K562 (cell line): ENCODE data around the gene HS2ST1. TPM values are rescaled to one million over a fixed set of nuclear protein-coding genes. Genes with fewer than 3 reads are reported as not detected.

ENCODE experiments used
- ATAC-seq: fragments of 200-7000 bp; cut with Tn5 transposase; 3 replicates; pipeline ENCODE4 v1.9.1; 2020; ENCODE audit warnings: moderate library complexity
- BruUV-seq: library from RNA; stranded (reverse); fragments of 400-500 nt; replicated peaks from 2 replicates; lab custom pipeline; 2021; lab: Mats Ljungman, UMichigan
- CTCF ChIA-PET: fragments of 300-600 bp; formaldehyde crosslinking; extraction: SDS; loops from one replicate; lab custom pipeline; 2021; ENCODE audit warnings: low intra/inter-chr PET ratio; lab: Yijun Ruan, JAX
- POLR2A ChIA-PET: fragments of 300-600, 350-650 bp; sonication (Branson Sonifier 250); formaldehyde crosslinking; extraction: SDS; loops from one replicate; lab custom pipeline; 2021; ENCODE audit warnings: antibody characterized with exemption, inconsistent platforms; lab: Yijun Ruan, JAX
- DNase-seq, 4 experiments: peaks; one replicate each; pipeline versions ENCODE4 v3.0.0 to v3.0.0-alpha.2; 2011 to 2018; ENCODE audit warnings: low spot score in 3 of 4, mixed read lengths in 3 of 4; ENCODE audit errors: extremely low read depth in 1 of 4
- FAIRE-seq: peaks from 2 replicates; lab custom pipeline; 2011; peaks lifted over from hg19 to GRCh38; lab: Jason Lieb, UNC
- H2AFZ ChIP-seq: 2 replicates; pipeline ENCODE4 v1.6.0; 2011; ENCODE audit warnings: low read depth, low read length, control low read depth, inconsistent platforms
- H3K27ac ChIP-seq: fragments of 200-600 bp; 3 replicates; pipeline ENCODE4 v1.8.0; 2011; ENCODE audit warnings: low read depth, mild to moderate bottlenecking, control low read depth, inconsistent platforms, low read length, moderate library complexity, mixed read lengths; ENCODE audit errors: extremely low read depth
- H3K27me3 ChIP-seq, 2 experiments: fragments of 300-600 bp in 1 of 2; 2 replicates in 1 of 2; 3 replicates in 1 of 2; pipeline versions ENCODE4 v1.6.0 to v1.8.0; 2011; ENCODE audit warnings: inconsistent platforms in 2 of 2, low read length in 2 of 2, mild to moderate bottlenecking in 1 of 2, mixed read lengths in 1 of 2, moderate library complexity in 1 of 2; ENCODE audit not compliant: control insufficient read depth in 2 of 2, insufficient read depth in 2 of 2
- H3K36me3 ChIP-seq: fragments of 300-600 bp; 3 replicates; pipeline ENCODE4 v1.8.0; 2011; ENCODE audit warnings: mild to moderate bottlenecking, low read length, inconsistent platforms; ENCODE audit not compliant: control insufficient read depth, insufficient read depth
- H3K4me1 ChIP-seq, 2 experiments: fragments of 200-600 bp in 1 of 2; replicated peaks in 1 of 2; 2 replicates in 1 of 2; 3 replicates in 1 of 2; pipeline versions ENCODE4 v1.5.1 to v1.8.0; 2011; ENCODE audit warnings: inconsistent platforms in 2 of 2, low read length in 2 of 2, mild to moderate bottlenecking in 1 of 2, mixed read lengths in 1 of 2, moderate library complexity in 1 of 2; ENCODE audit not compliant: control insufficient read depth in 2 of 2, insufficient read depth in 2 of 2
- H3K4me2 ChIP-seq: 2 replicates; pipeline ENCODE4 v1.6.1; 2011; ENCODE audit warnings: low read length, control low read depth, inconsistent platforms, mixed read lengths; ENCODE audit not compliant: insufficient read depth
- H3K4me3 ChIP-seq: fragments of 200-600 bp; sonication (generic), shearing (Covaris generic); 2 replicates; pipeline ENCODE4 v1.5.1; 2016; ENCODE audit warnings: control low read depth, inconsistent platforms
- H3K79me2 ChIP-seq: fragments of 200-600 bp; 3 replicates; pipeline ENCODE4 v1.8.0; 2011; ENCODE audit warnings: low read length, inconsistent platforms; ENCODE audit not compliant: control insufficient read depth, insufficient read depth
- H3K9ac ChIP-seq, 2 experiments: 2 replicates each; pipeline versions ENCODE4 v1.6.0 to v1.6.1; 2011; ENCODE audit warnings: low read depth in 2 of 2, low read length in 2 of 2, control low read depth in 1 of 2, inconsistent platforms in 1 of 2, mild to moderate bottlenecking in 1 of 2, mixed read lengths in 1 of 2; ENCODE audit not compliant: insufficient read depth in 1 of 2
- H3K9me1 ChIP-seq: one replicate; pipeline ENCODE4 v1.6.0; 2011; ENCODE audit warnings: inconsistent platforms, mild to moderate bottlenecking, low read length, moderate library complexity; ENCODE audit not compliant: control insufficient read depth, insufficient read depth
- H3K9me3 ChIP-seq: replicated peaks from 2 replicates; pipeline ENCODE4 v1.5.1; 2011; ENCODE audit warnings: low read depth, low read length, inconsistent platforms; ENCODE audit not compliant: control insufficient read depth, insufficient read depth
- H4K20me1 ChIP-seq: replicated peaks from 2 replicates; pipeline ENCODE4 v1.6.1; 2011; ENCODE audit warnings: low read length, inconsistent platforms, mixed read lengths; ENCODE audit not compliant: control insufficient read depth, insufficient read depth
- BRD4 ChIP-seq: fragments of 200-600 bp; sonication (generic); IDR thresholded peaks from 2 replicates; pipeline ENCODE4 v1.6.1; 2017; ENCODE audit warnings: inconsistent platforms
- ETV6 ChIP-seq, 3 experiments: fragments of 150-350 bp in 1 of 3; sonication (generic) in 1 of 3; formaldehyde crosslinking in 1 of 3; IDR thresholded peaks; 2 replicates each; pipeline versions ENCODE4 v1.6.1 to v1.8.0; 2014 to 2022; ENCODE audit warnings: borderline replicate concordance in 2 of 3, low read depth in 2 of 3, antibody characterized with exemption in 1 of 3, low read length in 1 of 3, mild to moderate bottlenecking in 1 of 3, missing genetic modification reagents in 1 of 3
- HSF4 ChIP-seq: fragments of 250-450 bp; sonication (Bioruptor Pico); IDR thresholded peaks from 2 replicates; pipeline ENCODE4 v2.1.2; 2022; ENCODE audit warnings: mild to moderate bottlenecking, moderate library complexity, borderline replicate concordance
- MAFK ChIP-seq: IDR thresholded peaks from 2 replicates; pipeline ENCODE4 v1.6.1; 2011; ENCODE audit warnings: low read length, improper control_type of control experiment
- NFIC ChIP-seq: fragments of 450-650 bp; IDR thresholded peaks from 2 replicates; pipeline ENCODE4 v1.6.1; 2017; ENCODE audit warnings: mild to moderate bottlenecking, inconsistent platforms
- RAD21 ChIP-seq, 2 experiments: fragments of 250-450 bp in 1 of 2; fragments of 450-650 bp in 1 of 2; sonication (Bioruptor Pico) in 1 of 2; formaldehyde crosslinking in 1 of 2; IDR thresholded peaks in 1 of 2; conservative IDR thresholded peaks in 1 of 2; 2 replicates each; pipeline versions ENCODE4 v1.4.0 to v1.8.0; 2020 to 2022; ENCODE audit warnings: mild to moderate bottlenecking in 2 of 2, moderate library complexity in 1 of 2
- TFAM ChIP-seq: fragments of 250-450 bp; sonication (Bioruptor Pico); conservative IDR thresholded peaks from 2 replicates; pipeline ENCODE4 v1.5.0; 2021; ENCODE audit warnings: mild to moderate bottlenecking, moderate library complexity
- ZNF316 ChIP-seq: fragments of 450-650 bp; IDR thresholded peaks from 2 replicates; pipeline ENCODE4 v1.6.1; 2016
- ZNF384 ChIP-seq: IDR thresholded peaks from 2 replicates; pipeline ENCODE4 v1.6.1; 2012; ENCODE audit warnings: low read depth, low read length, improper control_type of control experiment
- ZNF644 ChIP-seq: fragments of 200-800 bp; sonication (Bioruptor generic); IDR thresholded peaks from 2 replicates; pipeline ENCODE4 v1.6.1; 2016; ENCODE audit warnings: low read depth, missing genetic modification characterization, missing compliant biosample characterization
- WGBS: fragments of 100-300 bp; shearing (Covaris generic); methylation state at CpG from one replicate; pipeline ENCODE4 v1.1.6; 2016; ENCODE audit warnings: low coverage, mixed read lengths; ENCODE audit not compliant: insufficient coverage; ENCODE audit errors: missing lambda C conversion rate; 5-methylcytosine and 5-hydroxymethylcytosine counted together
- in situ Hi-C: fragments of 300-500 bp; cut with MboI; formaldehyde crosslinking; loops from 4 replicates; pipeline ENCODE4 v1.15.0; 2018; ENCODE audit warnings: inconsistent platforms, mixed read lengths
- intact Hi-C: fragments of 100-400 bp; cut with micrococcal nuclease; formaldehyde crosslinking; loops from 2 replicates; pipeline ENCODE4 v1.14.2; 2022
- polyA plus RNA-seq, 8 experiments: library from polyadenylated mRNA; depleted of rRNA in 4 of 8; stranded (reverse) in 5 of 8; unstranded in 3 of 8; fragments of >200 nt; fragmentation: Nextera tagmentation in 2 of 8; fragmentation: Illumina TruSeq in 1 of 8; extraction: Ambion mirVana in 2 of 8; extraction: Trizol in 1 of 8; gene quantifications; 2 replicates each; pipeline versions ENCODE4 v1.2.1 to v1.2.3, GENCODE V29; 2011 to 2014; ENCODE audit warnings: inconsistent platforms in 1 of 8, missing spikeins in 1 of 8
- total RNA-seq, 7 experiments: library from RNA; depleted of rRNA in 6 of 7; stranded (reverse); fragments of >200 nt in 6 of 7; fragmentation: Illumina TruSeq in 2 of 7; extraction: Trizol in 2 of 7; gene quantifications; 2 replicates each; pipeline versions ENCODE4 v1.2.1 to v1.2.3, GENCODE V29; 2011 to 2021; ENCODE audit warnings: low replicate concordance in 1 of 7
- TF ChIP-seq, protein P1 (sequence below): fragments of 450-650 bp; formaldehyde crosslinking; IDR thresholded peaks from 2 replicates; pipeline ENCODE4 v1.4.0; 2020; ENCODE audit warnings: mild to moderate bottlenecking, moderate library complexity
- TF ChIP-seq, protein P2 (sequence below), 3 experiments: fragments of 200-800 bp in 1 of 3; sonication (Bioruptor generic) in 1 of 3; sonication (generic) in 1 of 3; formaldehyde crosslinking in 1 of 3; IDR thresholded peaks; 2 replicates each; pipeline versions ENCODE4 v1.6.1 to v1.8.0; 2016 to 2022; ENCODE audit warnings: mild to moderate bottlenecking in 2 of 3, missing compliant biosample characterization in 2 of 3, missing genetic modification characterization in 2 of 3, missing genetic modification reagents in 1 of 3
- TF ChIP-seq, protein P3 (sequence below): sonication (generic); formaldehyde crosslinking; IDR thresholded peaks from 2 replicates; pipeline ENCODE4 v1.8.1; 2023; ENCODE audit warnings: mild to moderate bottlenecking, missing genetic modification reagents

HS2ST1 gene
- total and polyA plus RNA-seq, 9 of the 15 experiments (the other 6 are each of a cell fraction or from before 2014, with no cell fraction given), result 7.7 to 43.3 (median 25.8) TPM

DNA sequence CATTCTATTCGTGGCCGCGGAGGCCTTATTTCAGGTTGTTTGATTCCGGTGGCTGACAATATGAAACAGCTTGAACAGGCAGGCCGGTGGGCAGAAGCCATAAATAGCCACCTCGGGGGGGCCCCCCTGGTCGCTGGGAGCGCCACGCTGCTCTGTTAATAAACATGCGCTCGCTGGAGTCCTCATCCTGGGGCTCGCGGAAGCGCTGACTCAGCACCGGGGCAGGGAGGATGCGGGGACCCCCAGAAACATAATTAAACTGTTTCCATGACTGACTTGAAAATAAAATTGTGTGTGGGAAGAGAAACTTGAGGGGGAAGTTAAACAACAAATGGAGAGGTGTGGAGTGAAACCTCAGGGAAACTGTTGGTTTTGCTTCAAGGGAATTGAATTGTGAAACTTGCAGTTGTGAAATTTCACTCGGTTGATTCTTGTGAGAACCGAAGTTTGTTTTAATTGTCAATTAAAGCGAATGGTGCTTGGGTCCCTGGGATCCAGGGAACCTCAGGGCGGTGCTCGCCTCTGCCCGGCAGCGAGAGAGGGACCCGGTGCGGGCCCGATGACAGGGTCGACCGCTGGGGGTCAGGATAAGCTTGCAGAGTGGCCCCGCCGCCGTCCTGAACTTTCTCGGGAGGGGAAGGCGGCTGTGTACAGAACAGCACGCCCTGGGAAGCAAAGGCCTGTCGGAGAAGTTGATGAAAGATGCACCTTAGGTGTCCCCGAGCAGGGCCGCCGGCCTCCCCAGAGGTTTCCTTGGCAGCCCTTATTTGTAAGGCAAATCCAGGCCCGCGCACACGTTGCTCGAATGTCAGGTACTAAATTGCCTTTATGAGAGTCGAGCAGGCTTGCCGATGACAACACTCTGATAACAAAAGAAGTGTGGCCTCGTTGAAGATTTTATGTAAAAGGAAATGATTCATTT lies 237.3 kb downstream of the HS2ST1 start:
- intact Hi-C loops (loop anchor here (5.0 kb wide), 1 partner anchor 136 kb away; no protein-coding TSS in a partner anchor), in situ Hi-C loops (no loop called here)
- Histone ChIP-seq H2AFZ (no peak overlapping the region), H3K9me3 (no peaks in the 10 kb centered on the region), H3K27me3 (peaks cover 17 to 43% of the 10 kb centered on the region in 2 experiments; a peak in 4 of 5 replicates), H3K4me1 (peaks cover 0 to 7% of the 10 kb centered on the region in 2 experiments; a peak in 1 of 5 replicates), H3K79me2 (no peaks in the 10 kb centered on the region), H3K9me1 (no peaks in the 10 kb centered on the region), H3K36me3 (no peaks in the 10 kb centered on the region), H3K27ac (no peak overlapping the region), H4K20me1 (no peaks in the 10 kb centered on the region), H3K4me3 (no peak overlapping the region), H3K4me2 (no peak overlapping the region), H3K9ac (no peak overlapping the region)
- FAIRE-seq (no peak), DNase-seq (peak; percentile 44 to 75 (median 60)), ATAC-seq (peak; percentile 99)
- CTCF ChIA-PET, result interaction anchor here (0.5 to 0.6 kb wide), 2 partner anchors 123 to 142 kb away, joined by 3 to 4 read pairs; no protein-coding TSS in a partner anchor
- BruUV-seq, result no TSS peak
- 14% methylated on average over 40 of the region's 45 CpGs for WGBS
- POLR2A ChIA-PET, result interaction anchor here (0.6 to 1.5 kb wide), 4 partner anchors 9 to 868 kb away, joined by 3 to 4 read pairs (median 3); no protein-coding TSS in a partner anchor
- TF ChIP-seq BRD4 (no peak), ETV6 (IDR thresholded peaks at IDR 0.05; ENCODE audit: borderline replicate concordance in 1 of 2, low read depth in 2 of 2, low read length in 1 of 2) (no peak), ETV6 (CRISPR knock-in tag; IDR thresholded peaks at IDR 0.05; ENCODE audit: borderline replicate concordance) (no peak), RAD21 (CRISPR knock-in tag; conservative IDR thresholded peaks at IDR 0.05 in 1 of 2, IDR thresholded peaks at IDR 0.05 in 1 of 2) (peak; percentile 69 to 80), ZNF316 (peak; percentile 67), ZNF644 (no peak), NFIC (no peak), TFAM (no peak), ZNF384 (no peak), MAFK (peak; percentile 59; the same call in 1 of the 2 replicates), HSF4 (CRISPR knock-in tag) (no peak)
- TF ChIP-seq, protein P1, sequence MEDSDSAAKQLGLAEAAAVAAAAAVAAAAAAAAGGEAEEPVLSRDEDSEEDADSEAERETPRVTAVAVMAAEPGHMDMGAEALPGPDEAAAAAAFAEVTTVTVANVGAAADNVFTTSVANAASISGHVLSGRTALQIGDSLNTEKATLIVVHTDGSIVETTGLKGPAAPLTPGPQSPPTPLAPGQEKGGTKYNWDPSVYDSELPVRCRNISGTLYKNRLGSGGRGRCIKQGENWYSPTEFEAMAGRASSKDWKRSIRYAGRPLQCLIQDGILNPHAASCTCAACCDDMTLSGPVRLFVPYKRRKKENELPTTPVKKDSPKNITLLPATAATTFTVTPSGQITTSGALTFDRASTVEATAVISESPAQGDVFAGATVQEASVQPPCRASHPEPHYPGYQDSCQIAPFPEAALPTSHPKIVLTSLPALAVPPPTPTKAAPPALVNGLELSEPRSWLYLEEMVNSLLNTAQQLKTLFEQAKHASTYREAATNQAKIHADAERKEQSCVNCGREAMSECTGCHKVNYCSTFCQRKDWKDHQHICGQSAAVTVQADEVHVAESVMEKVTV (CRISPR knock-in tag), result 0 out of 2 replicates have a peak, but pooled peaks have one; percentile 14
- TF ChIP-seq, protein P2, sequence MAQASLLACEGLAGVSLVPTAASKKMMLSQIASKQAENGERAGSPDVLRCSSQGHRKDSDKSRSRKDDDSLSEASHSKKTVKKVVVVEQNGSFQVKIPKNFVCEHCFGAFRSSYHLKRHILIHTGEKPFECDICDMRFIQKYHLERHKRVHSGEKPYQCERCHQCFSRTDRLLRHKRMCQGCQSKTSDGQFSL (CRISPR knock-in tag; IDR thresholded peaks at IDR 0.05), result no peak
- TF ChIP-seq, protein P2 (tag; IDR thresholded peaks at IDR 0.05), result no peak
- TF ChIP-seq, protein P3, sequence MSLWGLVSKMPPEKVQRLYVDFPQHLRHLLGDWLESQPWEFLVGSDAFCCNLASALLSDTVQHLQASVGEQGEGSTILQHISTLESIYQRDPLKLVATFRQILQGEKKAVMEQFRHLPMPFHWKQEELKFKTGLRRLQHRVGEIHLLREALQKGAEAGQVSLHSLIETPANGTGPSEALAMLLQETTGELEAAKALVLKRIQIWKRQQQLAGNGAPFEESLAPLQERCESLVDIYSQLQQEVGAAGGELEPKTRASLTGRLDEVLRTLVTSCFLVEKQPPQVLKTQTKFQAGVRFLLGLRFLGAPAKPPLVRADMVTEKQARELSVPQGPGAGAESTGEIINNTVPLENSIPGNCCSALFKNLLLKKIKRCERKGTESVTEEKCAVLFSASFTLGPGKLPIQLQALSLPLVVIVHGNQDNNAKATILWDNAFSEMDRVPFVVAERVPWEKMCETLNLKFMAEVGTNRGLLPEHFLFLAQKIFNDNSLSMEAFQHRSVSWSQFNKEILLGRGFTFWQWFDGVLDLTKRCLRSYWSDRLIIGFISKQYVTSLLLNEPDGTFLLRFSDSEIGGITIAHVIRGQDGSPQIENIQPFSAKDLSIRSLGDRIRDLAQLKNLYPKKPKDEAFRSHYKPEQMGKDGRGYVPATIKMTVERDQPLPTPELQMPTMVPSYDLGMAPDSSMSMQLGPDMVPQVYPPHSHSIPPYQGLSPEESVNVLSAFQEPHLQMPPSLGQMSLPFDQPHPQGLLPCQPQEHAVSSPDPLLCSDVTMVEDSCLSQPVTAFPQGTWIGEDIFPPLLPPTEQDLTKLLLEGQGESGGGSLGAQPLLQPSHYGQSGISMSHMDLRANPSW (CRISPR knock-in tag), result no peak
